ENCODE data around the gene OPTC. TPM values are rescaled to one million over a fixed set of nuclear protein-coding genes. Genes with fewer than 3 reads are reported as not detected.
"Not testable (repeated sequence)": the region's sequence is repeated elsewhere in the genome, so short reads cannot be mapped to it uniquely, and the experiment has no call there.

OPTC gene
- total and polyA plus RNA-seq, 2 of the 8 experiments (the other 6 are each of a cell fraction or from before 2014, with no cell fraction given), result 1.1 to 4.0 TPM

DNA sequence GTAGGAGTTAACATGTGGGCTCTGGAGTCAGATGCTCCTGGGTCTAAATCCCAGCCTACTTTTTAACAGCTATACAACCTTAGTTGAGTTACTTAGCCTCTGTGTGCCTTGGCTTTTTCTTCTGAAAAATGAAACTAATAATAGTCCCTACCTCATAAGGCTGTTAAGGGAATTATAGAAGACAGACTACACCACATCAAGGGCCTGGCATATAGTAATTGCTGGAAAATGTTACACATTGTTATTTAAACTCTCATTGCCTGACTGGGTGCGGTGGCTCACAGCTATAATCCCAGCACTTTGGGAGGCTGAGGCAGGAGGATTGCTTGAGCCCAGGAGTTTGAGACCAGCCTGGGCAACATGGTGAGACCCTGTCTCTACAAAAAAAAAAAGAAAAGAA, 46.4 kb upstream of the OPTC start:
- CTCF ChIA-PET (ENCODE audit: partially characterized antibody), result interaction anchor here (0.7 to 10.2 kb wide), 10 partner anchors 14 to 275 kb away, joined by 3 to 166 read pairs (median 3); partner anchors contain the start of gene FMOD
- FAIRE-seq; H3K9ac ChIP-seq (replicated peaks in 1 of 4; ENCODE audit: extremely low read depth in 1 of 4, low read depth in 3 of 4, low read length in 3 of 4): not testable (repeated sequence)

More for the DNA sequence above, 46.4 kb upstream of the OPTC start:
- H4K20me1 ChIP-seq (replicated peaks in 1 of 2; ENCODE audit: control insufficient read depth in 1 of 2, insufficient read depth in 2 of 2, low read length in 2 of 2); H2BK5ac ChIP-seq (ENCODE audit: low read depth, low read length); H2AK5ac ChIP-seq (ENCODE audit: low read depth, low read length); H3K4me1 ChIP-seq (replicated peaks in 1 of 4; ENCODE audit: control insufficient read depth in 3 of 4, insufficient read depth in 4 of 4, low read length in 3 of 4); H2BK20ac ChIP-seq (ENCODE audit: low read length); H4K8ac ChIP-seq (ENCODE audit: extremely low read depth, insufficient read depth, low read length); H3K56ac ChIP-seq (replicated peaks; ENCODE audit: insufficient read length, low read depth, low read length); H3K23ac ChIP-seq (ENCODE audit: insufficient read length); H4K5ac ChIP-seq (ENCODE audit: insufficient read length, low read depth, low read length); H3K36me3 ChIP-seq (ENCODE audit: control insufficient read depth in 2 of 4, insufficient read depth in 4 of 4, low read length in 3 of 4); H3K4ac ChIP-seq (replicated peaks; ENCODE audit: insufficient read length, low read depth, low read length); H2BK120ac ChIP-seq (replicated peaks; ENCODE audit: low read depth, low read length); H3K79me2 ChIP-seq (ENCODE audit: control insufficient read depth in 1 of 2, insufficient read depth in 2 of 2, low read length in 2 of 2); H2BK12ac ChIP-seq (ENCODE audit: low read depth, low read length); H3K4me3 ChIP-seq (ENCODE audit: extremely low read depth in 1 of 4, insufficient read depth in 2 of 4, low read depth in 3 of 4, low read length in 4 of 4); H2AFZ ChIP-seq (ENCODE audit: low read length); H3K27ac ChIP-seq (ENCODE audit: low read depth, low read length); H3K14ac ChIP-seq (ENCODE audit: insufficient read length); POLR2A ChIA-PET (ENCODE audit: partially characterized antibody); H3K79me1 ChIP-seq (ENCODE audit: low read depth, low read length); H2BK15ac ChIP-seq (ENCODE audit: low read length); H3K4me2 ChIP-seq (ENCODE audit: insufficient read depth in 1 of 2, low read depth in 2 of 2, low read length in 2 of 2); H3K23me2 ChIP-seq (ENCODE audit: low read depth, low read length); H4K91ac ChIP-seq (replicated peaks; ENCODE audit: insufficient read length, low read length); H3K27me3 ChIP-seq (replicated peaks in 1 of 4; ENCODE audit: control insufficient read depth in 3 of 4, extremely low read depth in 1 of 4, insufficient read depth in 3 of 4, low read length in 3 of 4); H3K18ac ChIP-seq (ENCODE audit: extremely low read depth, low read length); DNase-seq (ENCODE audit: low read depth in 1 of 2, low spot score in 2 of 2): not testable (repeated sequence)
- peaks cover 7 to 11% of the 10 kb centered on the region in 2 experiments; a peak in 3 of 4 replicates for H3K9me3 ChIP-seq (ENCODE audit: insufficient read depth in 2 of 2, low read depth in 1 of 2, low read length in 1 of 2)
- 85% methylated on average over 1 of the region's 1 CpG; no CpG with 5 or more reads in 1 of the 2 experiments for WGBS, 2 experiments (ENCODE audit: extremely low coverage in 1 of 2, insufficient coverage in 1 of 2, insufficient read length in 1 of 2, insufficient replicate concordance in 2 of 2, low coverage in 1 of 2, low lambda C conversion rate in 2 of 2, missing lambda C conversion rate in 1 of 2)
